ENCODE measurements around the gene FHOD3. TPM values are rescaled to one million over a fixed set of nuclear protein-coding genes. Genes with fewer than 3 reads are reported as not detected.

Gene FHOD3
- total and polyA plus RNA-seq, 9 of the 15 experiments (the other 6 are each of a cell fraction or from before 2014, with no cell fraction given): 0.11 TPM; not detected in 8

- TF ChIP-seq, protein P1, sequence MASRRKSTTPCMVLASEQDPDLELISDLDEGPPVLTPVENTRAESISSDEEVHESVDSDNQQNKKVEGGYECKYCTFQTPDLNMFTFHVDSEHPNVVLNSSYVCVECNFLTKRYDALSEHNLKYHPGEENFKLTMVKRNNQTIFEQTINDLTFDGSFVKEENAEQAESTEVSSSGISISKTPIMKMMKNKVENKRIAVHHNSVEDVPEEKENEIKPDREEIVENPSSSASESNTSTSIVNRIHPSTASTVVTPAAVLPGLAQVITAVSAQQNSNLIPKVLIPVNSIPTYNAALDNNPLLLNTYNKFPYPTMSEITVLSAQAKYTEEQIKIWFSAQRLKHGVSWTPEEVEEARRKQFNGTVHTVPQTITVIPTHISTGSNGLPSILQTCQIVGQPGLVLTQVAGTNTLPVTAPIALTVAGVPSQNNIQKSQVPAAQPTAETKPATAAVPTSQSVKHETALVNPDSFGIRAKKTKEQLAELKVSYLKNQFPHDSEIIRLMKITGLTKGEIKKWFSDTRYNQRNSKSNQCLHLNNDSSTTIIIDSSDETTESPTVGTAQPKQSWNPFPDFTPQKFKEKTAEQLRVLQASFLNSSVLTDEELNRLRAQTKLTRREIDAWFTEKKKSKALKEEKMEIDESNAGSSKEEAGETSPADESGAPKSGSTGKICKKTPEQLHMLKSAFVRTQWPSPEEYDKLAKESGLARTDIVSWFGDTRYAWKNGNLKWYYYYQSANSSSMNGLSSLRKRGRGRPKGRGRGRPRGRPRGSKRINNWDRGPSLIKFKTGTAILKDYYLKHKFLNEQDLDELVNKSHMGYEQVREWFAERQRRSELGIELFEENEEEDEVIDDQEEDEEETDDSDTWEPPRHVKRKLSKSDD (conservative IDR thresholded peaks at IDR 0.05; ENCODE audit: low read length): no peak
- no peak for TF ChIP-seq SNAPC5 (CRISPR knock-in tag; IDR thresholded peaks at IDR 0.05)
Measured at GRCh38 chr18:36757991-36758390, 460.5 kb downstream of the FHOD3 start (continued).

DNA sequence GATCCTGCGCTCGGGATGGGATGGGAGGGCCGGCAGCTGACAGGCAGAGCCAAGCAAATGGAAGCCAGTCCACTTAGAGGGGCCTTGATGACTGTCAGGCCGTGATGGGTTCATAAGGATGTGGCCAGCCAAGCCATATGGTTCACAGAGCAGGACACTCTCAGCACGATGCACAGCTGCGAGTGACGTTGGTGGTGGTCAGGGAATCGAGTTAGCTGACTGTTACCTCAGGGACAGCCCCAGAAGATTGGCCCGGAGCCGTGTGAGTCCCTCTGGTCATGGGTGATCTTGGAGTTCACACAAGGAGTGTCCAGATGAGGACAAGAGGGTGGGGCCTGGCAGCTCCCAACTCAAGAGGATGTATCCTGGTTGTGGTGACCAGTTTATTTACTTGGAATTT, 461.1 kb downstream of the FHOD3 start:
- no peaks in the 10 kb centered on the region for H4K20me1 ChIP-seq (replicated peaks; ENCODE audit: control insufficient read depth, insufficient read depth, low read length)
- BruUV-seq (replicated peaks): no TSS peak
- TF ChIP-seq DPF2 (IDR thresholded peaks at IDR 0.05) (no peak), HDGF (IDR thresholded peaks at IDR 0.05) (no peak), SRF (CRISPR knock-in tag; IDR thresholded peaks at IDR 0.05) (no peak), NFYB (IDR thresholded peaks at IDR 0.05; ENCODE audit: extremely low read depth, insufficient read length) (no peak), DMBX1 (CRISPR knock-in tag; IDR thresholded peaks at IDR 0.05; ENCODE audit: borderline replicate concordance) (no peak), ZNF311 (CRISPR knock-in tag; IDR thresholded peaks at IDR 0.05) (no peak), ZNF347 (CRISPR knock-in tag; IDR thresholded peaks at IDR 0.05; ENCODE audit: low read depth) (no peak), ZBED1 (IDR thresholded peaks at IDR 0.05) (no peak), RCOR1 (IDR thresholded peaks at IDR 0.05; ENCODE audit: borderline replicate concordance in 1 of 2, low read depth in 2 of 2, low read length in 2 of 2) (no peak), RBM34 (IDR thresholded peaks at IDR 0.05; ENCODE audit: borderline replicate concordance, insufficient read depth, low read length) (no peak), ZNF121 (CRISPR knock-in tag; conservative IDR thresholded peaks at IDR 0.05) (no peak), SOX6 (IDR thresholded peaks at IDR 0.05) (no peak)
- TF ChIP-seq, protein P2, sequence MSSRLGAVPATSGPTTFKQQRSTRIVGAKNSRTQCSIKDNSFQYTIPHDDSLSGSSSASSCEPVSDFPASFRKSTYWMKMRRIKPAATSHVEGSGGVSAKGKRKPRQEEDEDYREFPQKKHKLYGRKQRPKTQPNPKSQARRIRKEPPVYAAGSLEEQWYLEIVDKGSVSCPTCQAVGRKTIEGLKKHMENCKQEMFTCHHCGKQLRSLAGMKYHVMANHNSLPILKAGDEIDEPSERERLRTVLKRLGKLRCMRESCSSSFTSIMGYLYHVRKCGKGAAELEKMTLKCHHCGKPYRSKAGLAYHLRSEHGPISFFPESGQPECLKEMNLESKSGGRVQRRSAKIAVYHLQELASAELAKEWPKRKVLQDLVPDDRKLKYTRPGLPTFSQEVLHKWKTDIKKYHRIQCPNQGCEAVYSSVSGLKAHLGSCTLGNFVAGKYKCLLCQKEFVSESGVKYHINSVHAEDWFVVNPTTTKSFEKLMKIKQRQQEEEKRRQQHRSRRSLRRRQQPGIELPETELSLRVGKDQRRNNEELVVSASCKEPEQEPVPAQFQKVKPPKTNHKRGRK (tag; IDR thresholded peaks at IDR 0.05): no peak
- TF ChIP-seq, protein P3, sequence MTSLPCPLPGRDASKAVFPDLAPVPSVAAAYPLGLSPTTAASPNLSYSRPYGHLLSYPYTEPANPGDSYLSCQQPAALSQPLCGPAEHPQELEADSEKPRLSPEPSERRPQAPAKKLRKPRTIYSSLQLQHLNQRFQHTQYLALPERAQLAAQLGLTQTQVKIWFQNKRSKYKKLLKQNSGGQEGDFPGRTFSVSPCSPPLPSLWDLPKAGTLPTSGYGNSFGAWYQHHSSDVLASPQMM (CRISPR knock-in tag; IDR thresholded peaks at IDR 0.05): no peak
- ChIA-PET POLR2A (no interaction called here), CTCF (ENCODE audit: low intra/inter-chr PET ratio) (no interaction called here)
- H3K9ac ChIP-seq (ENCODE audit: insufficient read depth in 1 of 2, low read depth in 2 of 2, low read length in 2 of 2): no peak overlapping the region
- H3K4me3 ChIP-seq: no peak overlapping the region
- H3K36me3 ChIP-seq (ENCODE audit: control insufficient read depth, insufficient read depth, low read length): no peaks in the 10 kb centered on the region
- H3K9me1 ChIP-seq (ENCODE audit: control insufficient read depth, insufficient read depth, low read length): no peaks in the 10 kb centered on the region
- no peaks in the 10 kb centered on the region for H3K79me2 ChIP-seq (ENCODE audit: control insufficient read depth, insufficient read depth, low read length)
- no peak overlapping the region for H3K4me2 ChIP-seq (ENCODE audit: insufficient read depth, low read length)
- no peaks in the 10 kb centered on the region for H3K9me3 ChIP-seq (replicated peaks; ENCODE audit: control insufficient read depth, insufficient read depth, low read depth, low read length)
- no peak overlapping the region for H2AFZ ChIP-seq (ENCODE audit: low read depth, low read length)
- H3K27me3 ChIP-seq (ENCODE audit: control insufficient read depth in 2 of 2, insufficient read depth in 2 of 2, low read length in 2 of 2): peaks cover 30 to 33% of the 10 kb centered on the region in 2 experiments
- intact Hi-C loops (cut with micrococcal nuclease): loop anchor here (5.0 kb wide), 1 partner anchor 476 kb away; no protein-coding TSS in a partner anchor
- WGBS (ENCODE audit: insufficient coverage, low coverage, missing lambda C conversion rate): 3% methylated on average over 10 of the region's 10 CpGs
- FAIRE-seq: no peak
- peaks cover under 1 to 4% of the 10 kb centered on the region in 2 experiments; a peak in 2 of 5 replicates for H3K4me1 ChIP-seq (replicated peaks in 1 of 2; ENCODE audit: control insufficient read depth in 2 of 2, insufficient read depth in 2 of 2, low read length in 2 of 2)
- H3K27ac ChIP-seq (ENCODE audit: extremely low read depth, low read depth, low read length): no peak overlapping the region
- no peak for DNase-seq (ENCODE audit: extremely low read depth in 1 of 4, low spot score in 3 of 4)
- in situ Hi-C loops (cut with MboI): loop anchor here (10.0 kb wide), 1 partner anchor 664 kb away; no protein-coding TSS in a partner anchor
- no peak; the same call in 1 of the 3 replicates for ATAC-seq

Data from K562 (cell line).